NOMO-1 treated with DMSO at 0.1 percent for 48 hours (cell line): ENCODE results near the gene MAN2B1.
A peak's percentile ranks its signal among the peaks of the same experiment; 100 is the strongest.
"Not testable (repeated sequence)": the region's sequence is repeated elsewhere in the genome, so short reads cannot be mapped to it uniquely, and the experiment has no call there.

Experiments
- DNase-seq: peaks from one replicate; lab custom pipeline; 2025; ENCODE audit not compliant: unreplicated experiment; lab: John Stamatoyannopoulos, UW

The MAN2B1 gene

DNA sequence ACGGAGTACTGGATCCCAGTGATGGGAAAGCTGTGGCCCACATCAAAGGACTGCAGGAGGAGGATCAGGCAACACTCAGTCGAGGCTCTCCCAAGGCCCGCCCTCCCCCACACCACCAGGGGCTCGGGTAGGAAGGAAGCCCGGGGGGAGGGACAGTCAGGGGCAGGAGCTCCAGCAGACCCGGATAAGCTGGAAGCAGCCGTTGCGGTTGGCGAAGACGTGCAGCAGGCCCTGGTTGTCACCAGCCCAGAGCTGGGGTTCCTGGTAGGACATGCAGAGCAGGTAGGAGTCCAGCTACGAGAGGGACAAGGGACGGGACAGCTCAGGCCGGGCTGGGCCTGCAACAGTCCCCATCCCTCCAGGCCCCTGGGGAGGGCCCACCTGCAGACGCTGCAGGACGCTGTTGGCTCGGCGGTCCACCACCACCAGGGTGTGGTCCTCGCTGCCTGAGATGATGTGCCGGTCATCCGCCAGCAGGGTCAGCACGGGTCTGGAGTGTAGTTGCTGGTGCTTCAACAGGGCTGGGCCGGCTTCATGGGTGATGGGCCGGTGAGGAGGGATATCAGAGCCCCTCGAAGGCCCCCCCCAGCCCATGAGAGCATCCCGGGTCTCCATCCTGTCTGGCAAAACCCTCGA lies 23.2 kb upstream of the MAN2B1 start:
- DNase-seq: no peak

DNA sequence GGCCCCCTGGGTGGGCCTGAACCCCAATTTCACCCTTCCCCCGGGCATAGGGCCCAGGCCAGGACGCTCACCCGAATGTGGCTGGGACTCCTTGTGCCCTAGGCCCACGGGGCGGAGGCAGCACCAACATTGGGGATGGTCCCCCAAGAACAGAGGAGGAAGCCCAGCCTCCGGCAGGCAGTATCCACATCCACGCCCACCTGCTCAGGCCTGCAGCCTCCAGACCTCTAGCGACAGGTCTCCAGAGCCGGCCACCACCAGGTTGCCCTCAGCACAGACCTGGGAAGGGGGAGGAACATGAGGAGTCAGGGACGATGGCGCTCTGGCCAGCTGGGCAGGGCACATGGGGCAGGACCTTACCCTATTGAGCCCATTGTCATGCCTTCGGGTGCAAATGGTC lies 22.5 kb upstream of the MAN2B1 start:
- DNase-seq: no peak

GRCh38 chr19:12687496-12688196 lies 21.1 kb upstream of the MAN2B1 start, which contains the start of gene GNG14:
GNG14 (plus strand) TSS chr19:12687998; CDS start chr19:12688049, 51 bp downstream.
- no peak for DNase-seq

- DNase-seq: no peak
Measured at GRCh38 chr19:12685831-12686230, 19.3 kb upstream of the MAN2B1 start.

GRCh38 chr19:12681074-12681987 lies 14.8 kb upstream of the MAN2B1 start, which contains the start of gene DHPS:
DHPS (minus strand) TSS chr19:12681880; CDS start chr19:12681766, 114 bp downstream.
- DNase-seq: peak; percentile 92

GRCh38 chr19:12680034-12680433 lies 13.5 kb upstream of the MAN2B1 start:
- no peak for DNase-seq

DNA sequence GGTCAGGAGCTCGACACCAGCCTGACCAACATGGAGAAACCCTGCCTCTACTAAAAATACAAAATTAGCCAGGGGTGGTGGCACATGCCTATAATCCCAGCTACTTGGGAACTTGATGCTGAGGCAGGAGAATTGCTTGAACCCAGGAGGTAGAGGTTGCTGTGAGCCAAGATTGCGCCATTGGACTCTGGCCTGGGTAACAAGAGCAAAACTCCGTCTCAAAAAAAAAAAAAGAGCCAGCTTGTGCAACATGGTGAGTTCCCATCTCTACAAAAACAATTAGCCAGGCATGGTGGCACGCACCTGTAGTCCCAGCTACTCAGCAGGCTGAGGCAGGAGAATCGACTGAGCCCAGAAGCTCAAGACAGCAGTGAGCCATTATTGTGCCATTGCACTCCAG lies 11.5 kb upstream of the MAN2B1 start:
- not testable (repeated sequence) for DNase-seq

- DNase-seq: no peak
Measured at GRCh38 chr19:12676928-12677327, 10.4 kb upstream of the MAN2B1 start.

- peak; percentile 51 for DNase-seq
Measured at GRCh38 chr19:12676384-12676792, 9.8 kb upstream of the MAN2B1 start.

DNA sequence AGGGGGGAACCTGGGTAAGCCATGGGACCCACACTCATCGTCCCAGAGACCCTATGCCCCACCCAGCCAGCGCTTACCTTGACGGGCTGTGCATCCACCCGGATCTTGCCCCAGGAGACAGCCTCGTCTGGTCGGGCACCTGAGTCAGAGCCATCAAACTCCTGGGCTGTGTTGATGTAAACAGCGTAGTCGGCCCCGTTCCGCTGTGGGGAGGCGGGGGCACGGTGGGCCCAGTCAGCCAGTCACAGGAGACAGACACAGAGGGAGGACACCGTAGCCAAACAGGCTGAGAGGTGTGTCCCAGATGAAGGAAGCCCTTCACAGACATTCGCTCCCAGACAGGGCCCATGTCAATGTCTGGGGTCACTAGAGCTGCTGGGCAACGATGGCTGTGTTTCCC lies 9.4 kb upstream of the MAN2B1 start:
- DNase-seq: no peak

DNA sequence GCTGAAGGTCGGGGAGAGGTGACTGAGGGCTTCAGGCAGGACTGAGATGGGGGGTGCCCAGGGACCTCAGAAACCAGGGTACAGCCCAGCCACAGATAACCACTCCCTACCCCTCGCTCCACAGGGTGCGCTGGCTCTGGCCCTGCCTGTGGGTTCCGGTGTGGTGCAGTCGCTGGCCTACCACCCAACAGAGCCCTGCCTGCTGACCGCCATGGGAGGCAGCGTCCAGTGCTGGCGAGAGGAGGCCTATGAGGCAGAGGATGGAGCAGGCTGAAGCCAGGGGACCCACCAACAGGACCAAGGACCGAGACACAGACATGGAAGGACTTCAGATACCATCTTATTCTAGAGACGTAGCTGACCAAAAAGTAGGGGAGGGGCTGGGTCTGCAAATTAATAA lies 8.9 kb upstream of the MAN2B1 start:
- no peak for DNase-seq

GRCh38 chr19:12672744-12673143 lies 6.2 kb upstream of the MAN2B1 start:
- DNase-seq: no peak

GRCh38 chr19:12670159-12670928 lies 3.8 kb upstream of the MAN2B1 start:
- no peak for DNase-seq

DNA sequence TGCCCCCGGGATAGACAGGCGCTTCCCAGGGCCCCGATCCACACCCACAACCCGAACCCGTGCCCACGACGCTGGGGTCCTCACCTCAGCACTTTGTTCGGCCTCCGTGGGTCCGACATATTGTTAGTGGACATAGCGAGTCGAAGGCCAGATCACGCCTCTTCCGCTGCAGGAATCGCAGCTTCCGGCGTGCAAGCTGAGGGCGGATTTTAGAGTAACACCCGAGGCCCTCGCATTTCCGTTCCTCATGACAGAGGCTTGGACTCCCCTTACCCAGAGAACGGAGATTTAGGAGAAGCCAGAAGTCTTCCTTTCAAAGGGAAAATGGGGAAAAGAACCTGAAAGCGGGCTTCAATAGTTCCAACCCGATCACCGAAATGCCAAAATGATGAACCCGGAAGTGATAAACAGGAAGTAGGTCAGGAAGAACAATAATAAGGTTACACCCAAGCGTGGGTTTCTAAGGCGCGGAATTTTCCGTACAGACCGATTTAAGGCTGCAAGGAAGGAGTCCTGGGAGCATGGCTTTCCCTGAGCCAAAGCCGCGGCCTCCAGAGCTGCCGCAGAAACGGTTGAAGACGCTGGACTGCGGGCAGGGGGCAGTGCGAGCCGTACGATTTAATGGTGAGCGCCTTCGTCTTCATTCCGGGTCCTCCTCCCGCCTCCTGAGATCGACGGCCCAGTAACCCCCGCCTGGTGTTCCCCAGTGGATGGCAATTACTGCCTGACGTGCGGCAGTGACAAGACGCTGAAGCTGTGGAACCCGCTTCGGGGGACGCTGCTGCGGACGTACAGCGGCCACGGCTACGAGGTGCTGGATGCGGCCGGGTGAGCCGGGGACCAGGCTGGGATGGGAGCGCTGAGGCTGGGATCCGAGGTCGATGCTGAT lies 3.0 kb upstream of the MAN2B1 start:
- peak; percentile 66 for DNase-seq

DNA sequence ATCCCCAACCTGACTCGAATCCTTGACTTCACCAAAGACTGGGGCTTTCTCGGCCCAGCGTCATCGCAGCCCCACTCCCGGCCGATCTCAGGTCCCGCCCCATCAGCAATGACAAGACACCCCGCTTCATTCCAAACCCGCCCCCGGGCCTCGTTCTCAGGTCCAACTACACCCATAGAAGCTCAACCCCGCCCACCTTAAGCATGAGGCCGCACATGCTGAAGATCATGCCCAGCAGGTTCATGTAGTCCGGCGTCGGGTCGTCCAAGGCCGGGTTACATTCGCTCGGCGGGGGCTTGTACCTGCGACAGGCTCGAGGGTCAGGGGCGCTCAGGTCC lies 2.4 kb upstream of the MAN2B1 start:
- DNase-seq: no peak

DNA sequence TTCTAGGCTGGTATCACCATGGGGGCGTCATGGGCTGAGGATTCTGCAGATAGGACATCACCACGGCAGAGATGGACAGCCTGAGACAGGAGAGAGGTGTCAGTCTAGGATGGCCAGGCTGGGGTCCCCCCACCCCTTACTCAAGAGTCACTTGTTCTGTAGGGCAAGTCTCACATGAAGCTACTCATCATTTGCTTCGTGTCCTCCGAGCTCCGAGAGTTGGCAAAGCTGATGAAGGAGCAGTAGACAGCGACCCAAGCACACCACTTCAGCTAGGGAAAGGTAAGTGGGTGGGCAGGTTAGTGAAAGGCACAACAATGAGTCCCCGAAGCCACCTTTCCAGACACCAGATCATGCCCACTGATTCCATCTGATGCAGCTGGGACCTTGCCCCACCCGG lies 1.8 kb upstream of the MAN2B1 start:
- no peak for DNase-seq

DNA sequence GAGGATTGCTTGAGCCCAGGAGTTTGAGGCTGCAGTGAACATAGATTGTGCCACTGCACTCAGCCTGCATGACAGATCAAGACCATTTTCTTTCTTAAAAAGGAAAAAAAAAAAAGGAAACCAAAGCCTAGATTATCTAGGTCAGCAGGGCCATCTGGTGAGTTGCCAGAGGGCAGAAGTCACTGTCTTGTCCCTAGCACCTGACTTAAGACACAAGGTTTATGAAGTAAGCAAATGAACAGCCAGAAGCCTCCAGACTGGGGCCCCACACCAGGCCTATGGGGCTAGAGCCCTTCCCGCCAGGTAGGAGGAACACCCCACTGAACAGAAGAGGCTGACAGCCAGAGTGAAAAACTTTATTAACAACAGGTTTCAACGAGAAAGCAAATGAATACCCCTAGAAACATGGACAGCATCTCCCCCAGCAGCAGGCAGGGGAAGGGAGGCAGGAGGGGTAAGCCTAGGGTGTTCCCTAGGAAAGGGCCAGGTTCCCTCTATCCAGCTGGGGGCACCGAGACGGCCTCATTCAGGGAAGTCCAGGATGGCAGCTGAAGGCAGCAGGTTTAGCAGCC lies 1.3 kb upstream of the MAN2B1 start:
- no peak for DNase-seq

DNA sequence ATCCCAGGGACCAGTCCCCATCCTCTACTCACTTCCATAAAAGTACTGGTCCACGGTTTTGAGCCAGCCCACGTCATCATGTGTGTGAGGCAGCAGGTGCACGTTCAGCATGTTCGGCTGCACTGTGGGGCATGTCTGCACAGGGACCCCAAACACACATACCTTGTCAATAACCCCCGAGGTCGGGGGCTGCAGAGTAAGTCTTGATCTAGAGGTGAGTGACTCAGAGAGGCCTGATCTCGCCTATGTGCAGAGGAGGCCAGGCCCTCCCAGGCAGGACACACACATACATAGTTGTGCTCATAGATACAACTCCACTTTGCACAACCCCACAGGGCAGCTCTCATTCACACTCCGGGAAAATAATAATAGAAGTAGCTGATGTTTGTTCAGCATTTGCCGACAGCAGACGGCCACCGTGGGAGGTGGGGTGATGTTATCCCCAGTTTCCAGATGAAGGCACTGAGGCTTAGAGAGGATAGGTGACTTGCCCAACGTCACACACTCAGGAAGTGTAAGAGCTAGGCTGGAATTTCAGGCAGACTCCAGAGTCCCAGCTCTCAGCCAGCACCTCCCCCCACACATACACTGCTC lies 774 bp downstream of the MAN2B1 start:
- DNase-seq: no peak

DNA sequence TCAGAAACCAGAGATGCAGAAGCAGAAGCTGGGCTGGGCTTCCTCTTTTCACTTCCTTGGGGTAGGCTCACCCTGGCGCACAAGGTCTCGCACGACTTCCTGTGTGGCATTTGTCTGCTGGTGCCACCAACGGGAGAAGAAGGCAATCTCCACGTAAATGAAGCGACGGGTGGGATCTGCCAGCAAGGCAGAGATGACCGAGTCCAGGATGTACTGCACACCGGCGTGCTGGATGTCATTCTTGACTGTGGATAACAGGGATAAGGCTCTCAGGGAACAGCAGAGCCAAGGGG lies 1.3 kb downstream of the MAN2B1 start:
- peak; percentile 95 for DNase-seq
